ENCODE measurements around the gene LYZL1.

The LYZL1 gene

GRCh38 chr10:29321656-29322055, 32.8 kb downstream of the LYZL1 start:
- no peak overlapping the region for H3K14ac ChIP-seq (ENCODE audit: low read length)

GRCh38 chr10:29322918-29323317, 34.0 kb downstream of the LYZL1 start:
- DNase-seq (ENCODE audit: low spot score): no peak
- peaks cover 0 to 11% (median 0%) of the 10 kb centered on the region in 3 experiments for H3K27me3 ChIP-seq (ENCODE audit: control insufficient read depth in 3 of 3, insufficient read depth in 3 of 3, low read depth in 1 of 3, low read length in 3 of 3)
- H4K91ac ChIP-seq (ENCODE audit: low read depth, low read length, poor library complexity): no peak overlapping the region
- no peaks in the 10 kb centered on the region for H3K9me3 ChIP-seq (replicated peaks in 1 of 2; ENCODE audit: control insufficient read depth in 2 of 2, insufficient read depth in 1 of 2, low read depth in 1 of 2, low read length in 2 of 2)
- H2AFZ ChIP-seq (ENCODE audit: low read length): no peak overlapping the region
- no peaks in the 10 kb centered on the region for H3K79me1 ChIP-seq (ENCODE audit: low read depth, low read length)
- H3K27ac ChIP-seq (replicated peaks; ENCODE audit: low read length): no peak overlapping the region
- H2BK120ac ChIP-seq (ENCODE audit: low read depth, low read length): no peak overlapping the region
- no peak overlapping the region for H3K14ac ChIP-seq (ENCODE audit: low read length)
- no peak overlapping the region for H3K4ac ChIP-seq (ENCODE audit: low read length)
- WGBS, 2 donors (ENCODE audit: extremely low coverage in 2 of 2, insufficient read length in 2 of 2, insufficient replicate concordance in 1 of 2): no CpG with 5 or more reads among the region's 5 CpGs
- H3K18ac ChIP-seq (ENCODE audit: low read length): no peak overlapping the region
- H4K8ac ChIP-seq (ENCODE audit: low read depth, low read length): no peak overlapping the region
- H3K4me1 ChIP-seq (ENCODE audit: control insufficient read depth in 2 of 2, insufficient read depth in 1 of 2, low read depth in 1 of 2, low read length in 2 of 2): peaks cover 0 to 5% of the 10 kb centered on the region in 2 donors
- H2BK15ac ChIP-seq (ENCODE audit: low read length): no peak overlapping the region
- no peak overlapping the region for H2AK5ac ChIP-seq (ENCODE audit: low read depth, low read length)
- H3K23ac ChIP-seq (ENCODE audit: low read depth, low read length, poor library complexity): no peak overlapping the region
- no peak overlapping the region for H3K9ac ChIP-seq (ENCODE audit: low read depth, low read length, poor library complexity)
- H2BK5ac ChIP-seq (ENCODE audit: low read length): no peak overlapping the region
- H3K36me3 ChIP-seq (replicated peaks in 1 of 2; ENCODE audit: control insufficient read depth in 2 of 2, insufficient read depth in 2 of 2, low read length in 2 of 2): no peaks in the 10 kb centered on the region
- no peak overlapping the region for H2BK12ac ChIP-seq (ENCODE audit: low read length)
- no peak overlapping the region for H3K4me3 ChIP-seq (ENCODE audit: low read length in 2 of 2)
- no peak overlapping the region for H3K4me2 ChIP-seq (ENCODE audit: insufficient read depth, low read length, poor library complexity, severe bottlenecking)

More at GRCh38 chr10:29321656-29322055, 32.8 kb downstream of the LYZL1 start:
- H2BK12ac ChIP-seq (ENCODE audit: low read length): no peak overlapping the region
- H3K9ac ChIP-seq (ENCODE audit: low read depth, low read length, poor library complexity): no peak overlapping the region
- no peak overlapping the region for H2AK5ac ChIP-seq (ENCODE audit: low read depth, low read length)
- H3K27ac ChIP-seq (replicated peaks; ENCODE audit: low read length): no peak overlapping the region
- no peak overlapping the region for H3K4ac ChIP-seq (ENCODE audit: low read length)
- no peak for DNase-seq (ENCODE audit: low spot score)
- H2BK5ac ChIP-seq (ENCODE audit: low read length): no peak overlapping the region
- no CpG with 5 or more reads among the region's 8 CpGs for WGBS, 2 donors (ENCODE audit: extremely low coverage in 2 of 2, insufficient read length in 2 of 2, insufficient replicate concordance in 1 of 2)
- no peaks in the 10 kb centered on the region for H3K36me3 ChIP-seq (replicated peaks in 1 of 2; ENCODE audit: control insufficient read depth in 2 of 2, insufficient read depth in 2 of 2, low read length in 2 of 2)
- no peak overlapping the region for H3K4me3 ChIP-seq (ENCODE audit: low read length in 2 of 2)
- H3K9me3 ChIP-seq (replicated peaks in 1 of 2; ENCODE audit: control insufficient read depth in 2 of 2, insufficient read depth in 1 of 2, low read depth in 1 of 2, low read length in 2 of 2): no peaks in the 10 kb centered on the region
- no peak overlapping the region for H4K8ac ChIP-seq (ENCODE audit: low read depth, low read length)
- no peak overlapping the region for H3K18ac ChIP-seq (ENCODE audit: low read length)
- no peak overlapping the region for H4K91ac ChIP-seq (ENCODE audit: low read depth, low read length, poor library complexity)
- H3K27me3 ChIP-seq (ENCODE audit: control insufficient read depth in 3 of 3, insufficient read depth in 3 of 3, low read depth in 1 of 3, low read length in 3 of 3): peaks cover 0 to 19% (median 0%) of the 10 kb centered on the region in 3 experiments
- no peak overlapping the region for H3K4me2 ChIP-seq (ENCODE audit: insufficient read depth, low read length, poor library complexity, severe bottlenecking)
- H2BK120ac ChIP-seq (ENCODE audit: low read depth, low read length): no peak overlapping the region
- no peak overlapping the region for H2AFZ ChIP-seq (ENCODE audit: low read length)
- H3K23ac ChIP-seq (ENCODE audit: low read depth, low read length, poor library complexity): no peak overlapping the region
- H2BK15ac ChIP-seq (ENCODE audit: low read length): no peak overlapping the region
- H3K4me1 ChIP-seq (ENCODE audit: control insufficient read depth in 2 of 2, insufficient read depth in 1 of 2, low read depth in 1 of 2, low read length in 2 of 2): peaks cover 0 to 5% of the 10 kb centered on the region in 2 donors
- H3K79me1 ChIP-seq (ENCODE audit: low read depth, low read length): no peaks in the 10 kb centered on the region

DNA sequence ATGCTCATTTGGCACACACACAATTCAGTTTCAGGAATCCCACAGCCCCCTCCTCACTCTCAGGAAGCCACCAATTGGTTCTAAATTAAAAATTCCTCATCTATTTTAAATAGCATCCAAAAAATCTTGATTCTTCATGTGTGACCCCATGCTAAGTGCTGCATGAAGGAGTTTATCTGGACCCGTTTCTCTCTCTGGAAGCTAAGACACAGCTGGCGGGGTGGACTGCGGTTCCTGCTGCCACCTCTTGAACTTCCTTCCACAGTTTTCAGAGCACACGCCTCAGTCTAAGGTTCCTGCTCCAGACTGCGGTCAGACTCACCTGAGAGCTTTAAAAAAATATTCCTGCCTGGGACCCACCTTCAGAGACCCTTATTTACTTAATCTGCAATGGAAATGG, 34.5 kb downstream of the LYZL1 start:
- Histone ChIP-seq H2BK5ac (ENCODE audit: low read length) (no peak overlapping the region), H3K9me3 (replicated peaks in 1 of 2; ENCODE audit: control insufficient read depth in 2 of 2, insufficient read depth in 1 of 2, low read depth in 1 of 2, low read length in 2 of 2) (no peaks in the 10 kb centered on the region), H3K4me1 (ENCODE audit: control insufficient read depth in 2 of 2, insufficient read depth in 1 of 2, low read depth in 1 of 2, low read length in 2 of 2) (peaks cover 0 to 5% of the 10 kb centered on the region in 2 donors), H3K4me2 (ENCODE audit: insufficient read depth, low read length, poor library complexity, severe bottlenecking) (no peak overlapping the region), H2AFZ (ENCODE audit: low read length) (no peak overlapping the region), H2AK5ac (ENCODE audit: low read depth, low read length) (no peak overlapping the region), H3K36me3 (replicated peaks in 1 of 2; ENCODE audit: control insufficient read depth in 2 of 2, insufficient read depth in 2 of 2, low read length in 2 of 2) (no peaks in the 10 kb centered on the region), H4K8ac (ENCODE audit: low read depth, low read length) (no peak overlapping the region), H2BK120ac (ENCODE audit: low read depth, low read length) (no peak overlapping the region), H2BK15ac (ENCODE audit: low read length) (no peak overlapping the region), H3K27ac (replicated peaks; ENCODE audit: low read length) (no peak overlapping the region), H3K18ac (ENCODE audit: low read length) (no peak overlapping the region), H3K14ac (ENCODE audit: low read length) (no peak overlapping the region), H3K4ac (ENCODE audit: low read length) (no peak overlapping the region), H3K79me1 (ENCODE audit: low read depth, low read length) (no peaks in the 10 kb centered on the region), H2BK12ac (ENCODE audit: low read length) (no peak overlapping the region), H3K9ac (ENCODE audit: low read depth, low read length, poor library complexity) (no peak overlapping the region), H4K91ac (ENCODE audit: low read depth, low read length, poor library complexity) (no peak overlapping the region), H3K23ac (ENCODE audit: low read depth, low read length, poor library complexity) (no peak overlapping the region), H3K4me3 (ENCODE audit: low read length in 2 of 2) (no peak overlapping the region), H3K27me3 (ENCODE audit: control insufficient read depth in 3 of 3, insufficient read depth in 3 of 3, low read depth in 1 of 3, low read length in 3 of 3) (peaks cover 0 to 9% (median 0%) of the 10 kb centered on the region in 3 experiments)
- DNase-seq (ENCODE audit: low spot score): no peak
- WGBS, 2 donors (ENCODE audit: extremely low coverage in 2 of 2, insufficient read length in 2 of 2, insufficient replicate concordance in 1 of 2): no CpG with 5 or more reads among the region's 5 CpGs

DNA sequence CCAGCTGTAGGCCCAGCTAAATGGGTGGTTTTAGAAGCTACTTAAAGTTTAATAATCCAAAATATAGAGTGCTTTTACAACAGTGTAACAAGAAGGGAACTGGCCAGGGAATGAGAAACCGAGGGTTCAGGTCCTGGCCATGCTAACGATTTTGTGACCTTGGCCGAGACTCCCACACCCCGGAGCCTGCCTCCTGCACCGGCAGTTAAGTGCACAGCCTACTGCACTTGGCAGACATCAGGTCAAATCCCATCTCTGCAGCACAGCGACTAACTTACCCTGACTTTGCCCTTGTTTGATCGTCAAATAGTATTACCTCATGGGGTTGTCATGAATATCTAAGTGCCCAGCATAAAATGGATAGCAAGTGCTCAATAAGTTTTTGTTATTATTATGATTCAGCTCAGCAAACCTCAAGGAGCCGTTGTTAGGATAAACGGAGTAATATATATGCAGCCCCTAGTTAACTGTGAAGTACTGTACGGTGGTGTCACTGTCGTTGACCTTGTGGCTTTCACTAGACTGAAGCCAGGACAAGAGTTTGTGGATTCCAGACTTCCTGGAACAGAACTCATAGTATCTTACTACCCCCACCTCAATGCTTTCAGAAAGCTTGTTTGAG, 35.5 kb downstream of the LYZL1 start:
- no peaks in the 10 kb centered on the region for H3K4me1 ChIP-seq (ENCODE audit: control insufficient read depth in 2 of 2, insufficient read depth in 1 of 2, low read depth in 1 of 2, low read length in 2 of 2)
- DNase-seq (ENCODE audit: low spot score): no peak
- H4K91ac ChIP-seq (ENCODE audit: low read depth, low read length, poor library complexity): no peak overlapping the region
- no peaks in the 10 kb centered on the region for H3K79me1 ChIP-seq (ENCODE audit: low read depth, low read length)
- no peak overlapping the region for H4K8ac ChIP-seq (ENCODE audit: low read depth, low read length)
- H2BK12ac ChIP-seq (ENCODE audit: low read length): no peak overlapping the region
- no peak overlapping the region for H2BK120ac ChIP-seq (ENCODE audit: low read depth, low read length)
- no peak overlapping the region for H3K4me3 ChIP-seq (ENCODE audit: low read length in 2 of 2)
- no peak overlapping the region for H3K9ac ChIP-seq (ENCODE audit: low read depth, low read length, poor library complexity)
- H3K23ac ChIP-seq (ENCODE audit: low read depth, low read length, poor library complexity): no peak overlapping the region
- no peak overlapping the region for H3K4ac ChIP-seq (ENCODE audit: low read length)
- no peak overlapping the region for H2AFZ ChIP-seq (ENCODE audit: low read length)
- no peak overlapping the region for H3K18ac ChIP-seq (ENCODE audit: low read length)
- H3K9me3 ChIP-seq (replicated peaks in 1 of 2; ENCODE audit: control insufficient read depth in 2 of 2, insufficient read depth in 1 of 2, low read depth in 1 of 2, low read length in 2 of 2): no peaks in the 10 kb centered on the region
- H3K27me3 ChIP-seq (ENCODE audit: control insufficient read depth in 3 of 3, insufficient read depth in 3 of 3, low read depth in 1 of 3, low read length in 3 of 3): peaks cover 0 to 6% (median 0%) of the 10 kb centered on the region in 3 experiments
- H3K14ac ChIP-seq (ENCODE audit: low read length): no peak overlapping the region
- H3K4me2 ChIP-seq (ENCODE audit: insufficient read depth, low read length, poor library complexity, severe bottlenecking): no peak overlapping the region
- H2BK5ac ChIP-seq (ENCODE audit: low read length): no peak overlapping the region
- H2BK15ac ChIP-seq (ENCODE audit: low read length): no peak overlapping the region
- H3K36me3 ChIP-seq (replicated peaks in 1 of 2; ENCODE audit: control insufficient read depth in 2 of 2, insufficient read depth in 2 of 2, low read length in 2 of 2): no peaks in the 10 kb centered on the region
- H3K27ac ChIP-seq (replicated peaks; ENCODE audit: low read length): no peak overlapping the region
- no CpG with 5 or more reads among the region's 11 CpGs for WGBS, 2 donors (ENCODE audit: extremely low coverage in 2 of 2, insufficient read length in 2 of 2, insufficient replicate concordance in 1 of 2)
- no peak overlapping the region for H2AK5ac ChIP-seq (ENCODE audit: low read depth, low read length)
